Mesenchymal stem cell (in vitro differentiated cells and primary cell): ENCODE measurements around the gene ZNF865. TPM values are rescaled to one million over a fixed set of nuclear protein-coding genes. Genes with fewer than 3 reads are reported as not detected.

Experiments used
- DNase-seq: peaks from one replicate; pipeline ENCODE4 v3.0.0-alpha.2; 2013
- H2AFZ ChIP-seq: one replicate; pipeline ENCODE4 v1.6.1; 2013; ENCODE audit warnings: low read depth, mild to moderate bottlenecking, control low read depth, inconsistent platforms, low read length, moderate library complexity
- H2AK5ac ChIP-seq: 2 replicates; pipeline ENCODE4 v1.6.1; 2013; ENCODE audit warnings: low read length, moderate library complexity, mild to moderate bottlenecking, inconsistent platforms; ENCODE audit not compliant: severe bottlenecking
- H2BK120ac ChIP-seq: one replicate; pipeline ENCODE4 v1.6.1; 2013; ENCODE audit warnings: low read depth, mild to moderate bottlenecking, inconsistent platforms, low read length, moderate library complexity
- H2BK12ac ChIP-seq, 2 experiments: one replicate each; pipeline ENCODE4 v1.6.1; 2013; ENCODE audit warnings: inconsistent platforms in 2 of 2, low read length in 2 of 2, mild to moderate bottlenecking in 2 of 2, moderate library complexity in 2 of 2, control low read depth in 1 of 2
- H2BK15ac ChIP-seq: one replicate; pipeline ENCODE4 v1.6.1; 2013; ENCODE audit warnings: mild to moderate bottlenecking, low read depth, inconsistent platforms; ENCODE audit not compliant: poor library complexity, severe bottlenecking
- H2BK5ac ChIP-seq: 2 replicates; pipeline ENCODE4 v1.6.1; 2013; ENCODE audit warnings: low read depth, mild to moderate bottlenecking, low read length, control low read depth, inconsistent platforms; ENCODE audit not compliant: poor library complexity, severe bottlenecking
- H3K14ac ChIP-seq, 2 experiments: one replicate each; pipeline ENCODE4 v1.6.1; 2013; ENCODE audit warnings: inconsistent platforms in 2 of 2, low read length in 2 of 2, control low read depth in 1 of 2, mild to moderate bottlenecking in 1 of 2, moderate library complexity in 1 of 2
- H3K18ac ChIP-seq, 2 experiments: one replicate each; pipeline ENCODE4 v1.6.1; 2013; ENCODE audit warnings: inconsistent platforms in 2 of 2, low read length in 2 of 2, control low read depth in 1 of 2, low read depth in 1 of 2, mild to moderate bottlenecking in 1 of 2
- H3K23ac ChIP-seq, 2 experiments: one replicate each; pipeline ENCODE4 v1.6.1; 2013; ENCODE audit warnings: inconsistent platforms in 2 of 2, low read length in 2 of 2, mild to moderate bottlenecking in 2 of 2, moderate library complexity in 2 of 2, control low read depth in 1 of 2
- H3K27ac ChIP-seq: 2 replicates; pipeline ENCODE4 v1.5.1; 2013; ENCODE audit warnings: mild to moderate bottlenecking, moderate library complexity, low read length, control low read depth, inconsistent platforms; ENCODE audit not compliant: poor library complexity, severe bottlenecking
- H3K27me3 ChIP-seq, 2 experiments: 2 replicates each; pipeline versions ENCODE4 v1.6.1 to v1.7.0; 2013; ENCODE audit warnings: low read length in 2 of 2, mild to moderate bottlenecking in 2 of 2, moderate library complexity in 2 of 2, control low read depth in 1 of 2, inconsistent platforms in 1 of 2; ENCODE audit not compliant: control insufficient read depth in 1 of 2, insufficient read depth in 1 of 2
- H3K36me3 ChIP-seq, 2 experiments: 2 replicates each; pipeline versions ENCODE4 v1.6.1 to v1.7.0; 2013; ENCODE audit warnings: low read length in 2 of 2, control low read depth in 1 of 2, inconsistent platforms in 1 of 2, low read depth in 1 of 2, mild to moderate bottlenecking in 1 of 2; ENCODE audit not compliant: insufficient read depth in 2 of 2, control insufficient read depth in 1 of 2
- H3K4ac ChIP-seq, 2 experiments: one replicate each; pipeline ENCODE4 v1.6.1; 2013; ENCODE audit warnings: inconsistent platforms in 2 of 2, low read length in 2 of 2, mild to moderate bottlenecking in 2 of 2, moderate library complexity in 2 of 2, control low read depth in 1 of 2, low read depth in 1 of 2
- H3K4me1 ChIP-seq: 2 replicates; pipeline ENCODE4 v1.6.1; 2013; ENCODE audit warnings: low read depth, low read length, control low read depth; ENCODE audit not compliant: control insufficient read depth, insufficient read depth
- H3K4me2 ChIP-seq: 2 replicates; pipeline ENCODE4 v1.6.1; 2013; ENCODE audit warnings: low read length, mild to moderate bottlenecking, inconsistent platforms; ENCODE audit not compliant: poor library complexity, severe bottlenecking
- H3K4me3 ChIP-seq, 2 experiments: 2 replicates each; pipeline versions ENCODE4 v1.5.1 to v1.7.0; 2013; ENCODE audit warnings: low read length in 2 of 2, mild to moderate bottlenecking in 2 of 2, control low read depth in 1 of 2, low read depth in 1 of 2; ENCODE audit not compliant: insufficient read depth in 1 of 2
- H3K79me1 ChIP-seq: replicated peaks from 2 replicates; pipeline ENCODE4 v1.6.1; 2013; ENCODE audit warnings: mild to moderate bottlenecking, control low read depth, low read length, inconsistent platforms; ENCODE audit not compliant: poor library complexity, severe bottlenecking
- H3K9ac ChIP-seq: 2 replicates; pipeline ENCODE4 v1.7.0; 2013; ENCODE audit warnings: mild to moderate bottlenecking, low read length, moderate library complexity
- H3K9me3 ChIP-seq: 2 replicates; pipeline ENCODE4 v1.7.0; 2013; ENCODE audit warnings: mild to moderate bottlenecking, low read length; ENCODE audit not compliant: control insufficient read depth
- H4K8ac ChIP-seq: one replicate; pipeline ENCODE4 v1.6.1; 2013; ENCODE audit warnings: inconsistent platforms, mild to moderate bottlenecking, low read length, moderate library complexity
- H4K91ac ChIP-seq: one replicate; pipeline ENCODE4 v1.6.1; 2013; ENCODE audit warnings: mild to moderate bottlenecking, low read length, inconsistent platforms
- WGBS: methylation state at CpG from one replicate; pipeline ENCODE4 v1.1.7; 2013; ENCODE audit warnings: mixed read lengths; 5-methylcytosine and 5-hydroxymethylcytosine counted together
- polyA plus RNA-seq, 2 experiments: library from polyadenylated mRNA; stranded (reverse); fragments of 200-250 nt; gene quantifications; one replicate each; pipeline ENCODE4 v1.2.3, GENCODE V29; 2013

The ZNF865 gene
- 9.1 TPM for polyA plus RNA-seq (2013, experiment 1 of 2)
- 8.8 TPM for polyA plus RNA-seq (2013, experiment 2 of 2)

DNA sequence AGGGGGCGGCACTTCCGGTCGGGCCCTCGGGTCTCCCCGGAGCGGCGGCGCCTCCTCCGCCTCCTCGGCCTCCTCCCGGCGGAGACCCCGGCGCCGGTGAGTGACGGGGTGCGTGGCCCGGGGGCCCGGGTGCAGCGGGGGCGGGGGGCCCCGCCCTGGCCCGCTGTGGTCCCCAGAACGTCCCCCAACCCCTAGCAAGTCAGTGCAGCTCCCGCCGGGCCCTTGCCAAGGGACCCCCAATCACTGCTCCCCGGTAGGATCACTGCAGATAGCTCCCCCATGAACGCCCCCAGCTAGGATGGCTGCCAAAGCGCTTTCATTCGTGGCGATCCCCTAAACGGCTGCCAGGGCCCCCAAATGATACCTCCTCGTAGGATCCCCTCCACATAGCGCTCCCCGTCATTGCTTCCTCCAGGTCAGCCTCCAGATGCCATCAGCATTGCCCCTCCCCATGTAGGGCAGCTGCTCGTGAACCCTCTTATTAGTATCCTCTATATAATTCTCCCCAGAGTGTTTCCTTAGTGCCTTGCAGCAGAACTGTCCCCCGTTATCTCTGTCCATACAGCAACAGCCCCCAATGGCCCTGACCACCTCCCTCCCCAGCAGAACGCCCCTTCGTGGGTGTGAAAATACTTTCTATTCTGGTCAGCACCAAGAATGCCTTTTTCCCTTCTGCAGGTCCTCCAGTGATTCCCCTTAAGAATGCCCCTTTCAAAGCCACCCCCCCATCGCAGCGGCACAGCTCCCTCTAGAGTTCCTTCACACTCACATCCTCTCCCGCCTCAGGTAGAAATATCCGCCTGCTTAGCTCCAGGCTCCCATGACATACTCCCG, at the start of gene ZNF865:
ZNF865 (plus strand) TSS at position 11 of the 834 bp plus-strand sequence. CDS start 7,972 bp downstream, outside the sequence.
- Histone ChIP-seq H3K4me1 (peaks cover 19% of the 10 kb centered on the region), H3K14ac (peak within 1 kb of the TSS; percentile 44 to 82), H3K79me1 (peaks cover 34% of the 10 kb centered on the region), H3K18ac (peak within 1 kb of the TSS; percentile 82 to 96), H2BK12ac (peak within 1 kb of the TSS; percentile 37 to 63), H2AK5ac (peak within 1 kb of the TSS; percentile 70), H2BK120ac (peak within 1 kb of the TSS; percentile 83), H4K91ac (peak within 1 kb of the TSS; percentile 91), H3K4me2 (peak within 1 kb of the TSS; percentile 72), H3K4ac (peak within 1 kb of the TSS; percentile 73 to 90), H3K9me3 (peaks cover 4% of the 10 kb centered on the region), H3K27ac (peak within 1 kb of the TSS; percentile 99), H3K23ac (peak within 1 kb of the TSS; percentile 74 to 98), H3K36me3 (peaks cover 33 to 36% of the 10 kb centered on the region in 2 experiments), H3K27me3 (no peaks in the 10 kb centered on the region), H2BK5ac (peak within 1 kb of the TSS; percentile 96), H3K4me3 (peak within 1 kb of the TSS; percentile 83 to 98), H2BK15ac (peak within 1 kb of the TSS; percentile 98), H2AFZ (no peak within 1 kb of the TSS), H4K8ac (peak within 1 kb of the TSS; percentile 98), H3K9ac (peak within 1 kb of the TSS; percentile 98)
- peak; percentile 93 for DNase-seq
- WGBS, result under 1% methylated on average over 40 of the region's 44 CpGs

- no peak overlapping the region for H2BK15ac ChIP-seq
- H3K27me3 ChIP-seq, result peaks cover 3 to 22% of the 10 kb centered on the region in 2 experiments
- H3K79me1 ChIP-seq, result no peaks in the 10 kb centered on the region
- peaks cover 3% of the 10 kb centered on the region for H3K4me1 ChIP-seq
- peaks cover 3% of the 10 kb centered on the region for H3K9me3 ChIP-seq
- no peak overlapping the region for H2AFZ ChIP-seq
- H3K18ac ChIP-seq, result no peak overlapping the region
- H3K4me2 ChIP-seq, result no peak overlapping the region
- no peak overlapping the region for H2BK120ac ChIP-seq
- H3K27ac ChIP-seq, result no peak overlapping the region
- H2AK5ac ChIP-seq, result no peak overlapping the region
- H2BK5ac ChIP-seq, result no peak overlapping the region
- WGBS, result 83% methylated on average over 6 of the region's 9 CpGs
- no peak overlapping the region for H3K9ac ChIP-seq
- H3K23ac ChIP-seq, result no peak overlapping the region
- no peak overlapping the region for H3K4ac ChIP-seq
- no peak overlapping the region for H4K8ac ChIP-seq
- peaks cover 0 to 3% of the 10 kb centered on the region in 2 experiments for H3K36me3 ChIP-seq
- DNase-seq, result no peak
- no peak overlapping the region for H2BK12ac ChIP-seq
- H4K91ac ChIP-seq, result no peak overlapping the region
- H3K14ac ChIP-seq, result no peak overlapping the region
- H3K4me3 ChIP-seq, result no peak overlapping the region
These were observed 45.8 kb upstream of the ZNF865 start for GRCh38 chr19:55559684-55560083.

DNA sequence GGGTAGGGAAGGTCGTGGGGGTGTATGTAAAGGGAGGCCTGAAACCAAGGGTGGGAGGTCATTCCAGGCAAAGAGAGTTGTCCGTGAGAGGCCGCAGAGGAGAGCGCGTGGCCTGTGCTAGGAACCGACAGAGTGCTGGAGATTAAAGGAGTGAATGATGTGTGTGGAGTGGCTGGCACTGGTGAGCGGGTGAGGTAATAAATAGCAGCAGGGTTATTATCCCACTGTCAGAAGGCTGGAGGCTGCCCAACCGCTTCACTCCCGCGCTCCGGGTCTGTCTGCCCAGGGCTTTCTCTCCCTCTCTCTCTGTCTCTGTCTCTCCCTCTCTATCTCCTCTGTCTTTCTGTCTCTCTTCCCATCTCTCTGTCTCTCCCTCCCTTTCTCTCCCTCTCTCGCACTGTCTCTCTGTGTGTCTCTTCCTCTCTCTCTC, 42.2 kb upstream of the ZNF865 start:
- H2AK5ac ChIP-seq, result peak overlapping the region; percentile 38
- no peak overlapping the region for H3K4me2 ChIP-seq
- H3K9me3 ChIP-seq, result peaks cover 7% of the 10 kb centered on the region
- H4K8ac ChIP-seq, result peak overlapping the region; percentile 60
- H3K4ac ChIP-seq, result no peak overlapping the region
- no peak overlapping the region for H2BK12ac ChIP-seq
- H2BK5ac ChIP-seq, result no peak overlapping the region
- H3K4me3 ChIP-seq, result peak overlapping the region in 1 of 2 experiments; percentile 36
- H4K91ac ChIP-seq, result no peak overlapping the region
- H3K27ac ChIP-seq, result no peak overlapping the region
- no peak overlapping the region for H3K9ac ChIP-seq
- H2BK15ac ChIP-seq, result no peak overlapping the region
- H3K36me3 ChIP-seq, result peaks cover 0 to 3% of the 10 kb centered on the region in 2 experiments
- H3K79me1 ChIP-seq, result no peaks in the 10 kb centered on the region
- H3K4me1 ChIP-seq, result peaks cover 3% of the 10 kb centered on the region
- no peak overlapping the region for H3K14ac ChIP-seq
- H2AFZ ChIP-seq, result no peak overlapping the region
- no peak for DNase-seq
- peak overlapping the region; percentile 49 for H2BK120ac ChIP-seq
- H3K27me3 ChIP-seq, result peaks cover 3 to 26% of the 10 kb centered on the region in 2 experiments
- 59% methylated on average over 12 of the region's 12 CpGs for WGBS
- no peak overlapping the region for H3K18ac ChIP-seq
- no peak overlapping the region for H3K23ac ChIP-seq

DNA sequence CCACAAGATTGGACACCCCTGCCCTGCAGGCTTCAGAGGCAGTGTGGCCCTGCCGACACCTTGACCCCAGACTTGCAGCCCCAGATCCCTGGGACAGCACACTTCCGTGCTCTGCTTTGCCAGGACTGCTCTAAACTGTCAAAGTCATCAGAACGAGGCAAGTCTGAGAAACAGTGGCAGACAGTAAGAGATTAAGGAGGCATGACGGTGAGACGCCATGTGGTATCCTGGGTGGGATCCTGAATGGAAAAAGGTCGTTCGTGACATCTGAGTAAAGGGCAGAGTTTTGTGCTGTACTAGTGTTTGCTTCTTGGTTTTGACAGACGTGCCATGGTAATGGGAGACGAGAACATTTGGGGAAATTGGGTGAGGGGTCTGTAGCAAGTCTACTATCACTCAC, 38.6 kb upstream of the ZNF865 start:
- Histone ChIP-seq H3K23ac (no peak overlapping the region), H2AK5ac (no peak overlapping the region), H2BK15ac (no peak overlapping the region), H3K27ac (no peak overlapping the region), H2BK12ac (no peak overlapping the region), H4K8ac (no peak overlapping the region), H3K4me1 (peaks cover 3% of the 10 kb centered on the region), H3K18ac (no peak overlapping the region), H2BK5ac (no peak overlapping the region), H3K79me1 (no peaks in the 10 kb centered on the region), H3K36me3 (peaks cover 0 to 2% of the 10 kb centered on the region in 2 experiments), H3K4me2 (no peak overlapping the region), H3K9me3 (peaks cover 8% of the 10 kb centered on the region), H3K4ac (no peak overlapping the region), H3K4me3 (no peak overlapping the region), H2BK120ac (no peak overlapping the region), H4K91ac (no peak overlapping the region), H3K14ac (no peak overlapping the region), H2AFZ (no peak overlapping the region), H3K9ac (no peak overlapping the region), H3K27me3 (peaks cover 0 to 23% of the 10 kb centered on the region in 2 experiments)
- 69% methylated on average over 8 of the region's 9 CpGs for WGBS
- no peak for DNase-seq
